ENCODE data around the gene TRABD2B. TPM values are rescaled to one million over a fixed set of nuclear protein-coding genes. Genes with fewer than 3 reads are reported as not detected.

Gene TRABD2B
- total and polyA plus RNA-seq, 2 of the 13 experiments (the other 11 are each of a cell fraction or from before 2014, with no cell fraction given), result 0.04 TPM; not detected in 1

- TF ChIP-seq KDM6A (CRISPR knock-in tag; IDR thresholded peaks at IDR 0.05; ENCODE audit: low read depth), result peak; percentile 52; the same call in 1 of the 2 replicates
- peak; percentile 40; the same call in 1 of the 2 replicates for TF ChIP-seq GFI1 (CRISPR knock-in tag; IDR thresholded peaks at IDR 0.05; ENCODE audit: borderline replicate concordance)
- TF ChIP-seq TARDBP (CRISPR knock-in tag; IDR thresholded peaks at IDR 0.05), result peak; percentile 26; the same call in 1 of the 2 replicates
- TF ChIP-seq MTERF4 (CRISPR knock-in tag; IDR thresholded peaks at IDR 0.05), result no peak
- TF ChIP-seq KLF12 (CRISPR knock-in tag; IDR thresholded peaks at IDR 0.05; ENCODE audit: borderline replicate concordance), result no peak
- TF ChIP-seq ZBTB38 (CRISPR knock-in tag; IDR thresholded peaks at IDR 0.05), result no peak; the same call in 1 of the 2 replicates
- TF ChIP-seq SNAPC5 (CRISPR knock-in tag; IDR thresholded peaks at IDR 0.05; ENCODE audit: borderline replicate concordance), result no peak
- TF ChIP-seq SOX5 (CRISPR knock-in tag; IDR thresholded peaks at IDR 0.05; ENCODE audit: borderline replicate concordance), result peak; percentile 42; the same call in 1 of the 2 replicates
- TF ChIP-seq YEATS4 (CRISPR knock-in tag; IDR thresholded peaks at IDR 0.05; ENCODE audit: borderline replicate concordance), result no peak
- TF ChIP-seq MTA1 (CRISPR knock-in tag; IDR thresholded peaks at IDR 0.05; ENCODE audit: borderline replicate concordance), result peak; percentile 84
- TF ChIP-seq ZNF234 (CRISPR knock-in tag; conservative IDR thresholded peaks at IDR 0.05), result no peak
- TF ChIP-seq U2AF1 (optimal IDR thresholded peaks at IDR 0.05; ENCODE audit: low read depth, low read length), result no peak
- TF ChIP-seq ZNF362 (CRISPR knock-in tag; IDR thresholded peaks at IDR 0.05; ENCODE audit: borderline replicate concordance), result no peak
- TF ChIP-seq KDM2A (CRISPR knock-in tag; IDR thresholded peaks at IDR 0.05; ENCODE audit: borderline replicate concordance, low read depth), result 0 out of 2 replicates have a peak, but pooled peaks have one; percentile 21
- no peak for TF ChIP-seq ARID4A (CRISPR knock-in tag; IDR thresholded peaks at IDR 0.05; ENCODE audit: borderline replicate concordance)
- peak; percentile 84 for TF ChIP-seq CEBPG (CRISPR knock-in tag; IDR thresholded peaks at IDR 0.05)
- TF ChIP-seq HNRNPLL (IDR thresholded peaks at IDR 0.05; ENCODE audit: low read depth, low read length, poor library complexity, severe bottlenecking), result no peak
- peak; percentile 49; the same call in 1 of the 2 replicates for TF ChIP-seq ELF3 (CRISPR knock-in tag; IDR thresholded peaks at IDR 0.05)
- TF ChIP-seq CENPT (CRISPR knock-in tag; IDR thresholded peaks at IDR 0.05; ENCODE audit: low read depth), result no peak
- TF ChIP-seq HINFP (CRISPR knock-in tag; IDR thresholded peaks at IDR 0.05; ENCODE audit: low read depth), result no peak
- TF ChIP-seq NFE2 (CRISPR knock-in tag; IDR thresholded peaks at IDR 0.05), result no peak
- no peak for TF ChIP-seq ZFYVE20 (CRISPR knock-in tag; IDR thresholded peaks at IDR 0.05; ENCODE audit: borderline replicate concordance, low read depth)
- peak; percentile 73 for TF ChIP-seq HNF4G (IDR thresholded peaks at IDR 0.05; ENCODE audit: borderline replicate concordance, low read depth, low read length)
- TF ChIP-seq HNF4G (CRISPR knock-in tag; IDR thresholded peaks at IDR 0.05; ENCODE audit: borderline replicate concordance, low read depth), result peak; percentile 56; the same call in 1 of the 2 replicates
Measured at GRCh38 chr1:47819574-47819888, 177.7 kb downstream of the TRABD2B start (continued).
